Lung (tissue), 12 donors: Measurements from ENCODE around the gene NDUFAF8. TPM values are rescaled to one million over a fixed set of nuclear protein-coding genes. Genes with fewer than 3 reads are reported as not detected.

Source experiments
- ATAC-seq: fragments of 200-7000 bp; cut with Tn5 transposase; one replicate; pipeline ENCODE4 v1.9.1; 2020; ENCODE audit warnings: moderate number of reproducible peaks; ENCODE audit not compliant: insufficient read depth, low FRiP score
- DNase-seq, 3 donors: peaks; one replicate each; pipeline ENCODE4 v3.0.0-alpha.2; 2013 to 2017
- H3K27ac ChIP-seq, 2 donors: one replicate each; pipeline ENCODE4 v1.5.1; 2013; ENCODE audit warnings: mild to moderate bottlenecking in 2 of 2, moderate library complexity in 2 of 2, control low read depth in 1 of 2, inconsistent platforms in 1 of 2, low read depth in 1 of 2, low read length in 1 of 2
- H3K27me3 ChIP-seq, 3 donors: one replicate each; pipeline ENCODE4 v1.5.1; 2013; ENCODE audit warnings: low read length in 2 of 3; ENCODE audit not compliant: control insufficient read depth in 3 of 3, insufficient read depth in 3 of 3
- H3K36me3 ChIP-seq, 4 donors: one replicate each; pipeline ENCODE4 v1.5.1; 2013; ENCODE audit warnings: low read length in 4 of 4, mild to moderate bottlenecking in 1 of 4, moderate library complexity in 1 of 4; ENCODE audit not compliant: control insufficient read depth in 4 of 4, insufficient read depth in 4 of 4
- H3K4me1 ChIP-seq, 5 donors: one replicate each; pipeline ENCODE4 v1.5.1; 2013; ENCODE audit warnings: low read length in 5 of 5, mild to moderate bottlenecking in 2 of 5, moderate library complexity in 1 of 5; ENCODE audit not compliant: control insufficient read depth in 5 of 5, insufficient read depth in 5 of 5
- H3K4me3 ChIP-seq: one replicate; pipeline ENCODE4 v1.5.1; 2013; ENCODE audit warnings: mild to moderate bottlenecking, control low read depth, moderate library complexity
- H3K9ac ChIP-seq, 2 donors: one replicate each; pipeline ENCODE4 v1.5.1; 2013; ENCODE audit warnings: low read length in 2 of 2, control low read depth in 1 of 2; ENCODE audit not compliant: insufficient read depth in 1 of 2
- H3K9me3 ChIP-seq, 4 donors: one replicate each; pipeline ENCODE4 v1.5.1; 2013; ENCODE audit warnings: low read length in 3 of 4, mild to moderate bottlenecking in 1 of 4, moderate library complexity in 1 of 4; ENCODE audit not compliant: control insufficient read depth in 4 of 4, insufficient read depth in 3 of 4
- CTCF ChIP-seq: IDR thresholded peaks from 2 replicates; pipeline ENCODE4 v1.5.1; 2012; ENCODE audit warnings: mild to moderate bottlenecking; ENCODE audit errors: control extremely low read depth, extremely low read depth
- WGBS, 2 donors: extraction: QIAGEN DNeasy Blood & Tissue Kit; methylation state at CpG; one replicate each; pipeline ENCODE4 v1.1.7; 2013; 5-methylcytosine and 5-hydroxymethylcytosine counted together
- polyA plus RNA-seq, 2 donors: library from polyadenylated mRNA; stranded (reverse); fragments of 200-250 nt; gene quantifications; one replicate each; pipeline ENCODE4 v1.2.1, GENCODE V29; 2013
- total RNA-seq, 2 donors: library from RNA; depleted of rRNA in 1 of 2; stranded (reverse); fragments of >200 nt in 1 of 2; gene quantifications; one replicate each; pipeline ENCODE4 v1.2.1, GENCODE V29; 2014 to 2021
- donor health status: control.
- donor health status: control.
- donor health status: Bipolar disorder and iron deficiency.
- donor health status: healthy.
- donor health status: DM: yes; HTN: yes; CAD: no.

The NDUFAF8 gene
- total and polyA plus RNA-seq, 4 donors = 12.7 to 51.1 (median 29.9) TPM

- peak; percentile 23 for ATAC-seq
- Histone ChIP-seq H3K36me3 (peaks cover 2 to 65% (median 12%) of the 10 kb centered on the region in 4 donors), H3K27me3 (no peaks in the 10 kb centered on the region), H3K27ac (no peak overlapping the region), H3K9me3 (peaks cover 0 to 2% (median 0%) of the 10 kb centered on the region in 4 donors), H3K4me1 (no peaks in the 10 kb centered on the region), H3K4me3 (no peak overlapping the region), H3K9ac (no peak overlapping the region)
- no peak for TF ChIP-seq CTCF
- no peak for DNase-seq
- 91 to 92% methylated on average over 31 of the region's 31 CpGs for WGBS, 2 donors
Observed at GRCh38 chr17:81231121-81231645, 7.9 kb upstream of the NDUFAF8 start.

GRCh38 chr17:81231766-81232581, 7.1 kb upstream of the NDUFAF8 start:
- WGBS, 2 donors = 93 to 94% methylated on average over 36 to 43 of the region's 43 CpGs
- peaks cover 0 to 1% (median 0%) of the 10 kb centered on the region in 4 donors for H3K9me3 ChIP-seq
- no peak overlapping the region for H3K9ac ChIP-seq
- H3K27me3 ChIP-seq = no peaks in the 10 kb centered on the region
- ATAC-seq (no peak), DNase-seq (no peak)
- no peak overlapping the region for H3K27ac ChIP-seq
- no peak overlapping the region for H3K4me3 ChIP-seq
- H3K4me1 ChIP-seq = peaks cover 0 to 2% (median 0%) of the 10 kb centered on the region in 5 donors
- no peak for TF ChIP-seq CTCF
- H3K36me3 ChIP-seq = peaks cover 2 to 67% (median 12%) of the 10 kb centered on the region in 4 donors

GRCh38 chr17:81232616-81233241, 6.4 kb upstream of the NDUFAF8 start:
- TF ChIP-seq CTCF = no peak
- H3K27me3 ChIP-seq = no peaks in the 10 kb centered on the region
- no peak overlapping the region for H3K27ac ChIP-seq
- no peaks in the 10 kb centered on the region for H3K9me3 ChIP-seq
- no peak overlapping the region for H3K9ac ChIP-seq
- no peak overlapping the region for H3K4me3 ChIP-seq
- ATAC-seq = no peak
- no peak for DNase-seq
- peaks cover 0 to 10% (median 3%) of the 10 kb centered on the region in 5 donors for H3K4me1 ChIP-seq
- WGBS, 2 donors = 95% methylated on average over 18 to 19 of the region's 19 CpGs
- peaks cover 2 to 67% (median 12%) of the 10 kb centered on the region in 4 donors for H3K36me3 ChIP-seq
